ENCODE results near the gene NFKBIA.
"Not testable (repeated sequence)": the region's sequence is repeated elsewhere in the genome, so short reads cannot be mapped to it uniquely, and the experiment has no call there.

NFKBIA gene

DNA sequence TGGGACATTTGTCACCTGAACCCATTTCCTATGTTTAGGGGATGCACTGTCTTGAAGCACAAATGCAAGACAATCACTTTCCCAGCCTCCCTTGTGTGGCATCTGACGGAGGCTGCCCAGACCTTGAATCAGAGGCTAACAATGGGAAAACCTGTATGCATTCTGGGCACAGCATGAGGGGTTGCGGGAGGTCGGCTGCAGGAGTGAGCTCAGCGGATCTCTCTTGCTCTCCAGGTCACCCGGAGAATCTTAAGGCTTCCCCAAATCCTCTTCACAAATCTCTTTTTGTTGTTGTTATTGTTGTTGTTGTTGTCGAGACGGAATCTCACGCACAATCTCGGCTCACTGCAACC is 15.3 kb downstream of the NFKBIA start:
- DNase-seq = no peak

DNA sequence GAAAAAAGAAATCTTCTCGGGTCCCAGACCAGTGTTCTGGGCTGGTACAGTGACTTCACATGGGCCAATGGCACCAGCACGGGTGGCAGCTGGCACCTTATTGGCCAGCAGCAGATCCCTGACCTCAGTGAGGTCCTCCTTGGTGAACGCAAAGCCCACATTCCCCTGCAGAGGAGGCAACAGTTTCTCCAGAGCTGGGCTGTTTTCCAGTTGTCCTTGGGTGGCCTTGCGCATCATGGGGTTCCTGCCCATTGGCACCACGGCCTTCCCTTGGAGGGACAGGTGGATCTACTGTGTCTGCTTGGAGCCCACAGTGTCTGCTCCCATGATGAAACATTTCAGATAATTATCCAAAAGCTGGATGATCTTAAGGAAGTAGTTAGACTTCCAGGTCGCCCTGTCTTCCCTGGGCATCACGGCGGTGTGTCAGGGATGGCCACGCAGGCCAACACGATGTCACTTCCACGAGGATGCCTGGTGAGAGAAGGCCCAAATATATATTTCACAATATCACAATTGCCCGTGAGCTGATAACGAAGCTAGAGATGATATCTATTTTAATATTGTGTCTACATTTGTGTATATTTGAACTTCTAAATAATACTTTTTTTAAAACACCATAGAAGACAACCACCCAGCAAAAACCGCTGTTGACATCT is 15.8 kb downstream of the NFKBIA start:
- DNase-seq = no peak

DNA sequence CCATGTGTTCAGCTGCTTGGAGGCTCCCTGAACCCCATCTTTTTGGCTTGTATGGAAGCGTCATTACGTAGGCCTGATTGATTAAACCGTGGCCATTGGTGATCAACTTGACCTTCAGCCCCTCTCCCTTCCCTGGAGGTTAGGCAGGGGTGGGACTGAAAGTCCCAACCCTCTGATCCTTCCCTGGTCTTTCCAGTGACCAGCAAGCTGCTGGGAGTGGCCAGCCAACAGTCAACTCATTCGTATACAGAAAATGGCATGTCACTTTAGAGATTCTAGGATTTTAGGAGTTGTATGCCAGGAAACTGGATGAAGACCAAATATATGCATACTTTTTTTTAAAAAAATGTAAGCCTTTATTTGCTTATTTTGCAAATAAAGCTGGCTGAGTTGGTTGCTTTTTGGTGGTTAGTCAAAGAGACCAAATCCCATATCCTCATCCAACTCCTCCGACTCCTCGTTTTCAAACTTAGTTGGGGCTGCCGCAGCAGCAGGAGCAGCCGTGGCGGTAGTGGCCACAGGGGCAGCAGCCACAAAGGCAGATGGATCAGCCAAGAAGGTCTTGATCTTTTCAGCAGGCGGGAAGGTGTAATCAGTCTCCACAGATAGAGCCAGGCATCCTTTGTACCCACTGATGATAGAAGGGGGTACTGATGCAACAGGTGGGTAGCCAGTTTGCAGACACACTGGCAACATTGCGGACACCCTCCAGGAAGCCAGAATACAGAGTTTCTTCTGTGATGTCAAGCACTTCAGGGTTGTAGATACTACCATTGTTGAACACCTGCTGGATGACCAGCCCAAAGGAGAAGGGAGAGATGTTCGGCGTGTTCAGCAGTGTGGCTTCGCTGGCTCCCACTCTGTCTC is 16.6 kb downstream of the NFKBIA start:
- no peak for DNase-seq

DNA sequence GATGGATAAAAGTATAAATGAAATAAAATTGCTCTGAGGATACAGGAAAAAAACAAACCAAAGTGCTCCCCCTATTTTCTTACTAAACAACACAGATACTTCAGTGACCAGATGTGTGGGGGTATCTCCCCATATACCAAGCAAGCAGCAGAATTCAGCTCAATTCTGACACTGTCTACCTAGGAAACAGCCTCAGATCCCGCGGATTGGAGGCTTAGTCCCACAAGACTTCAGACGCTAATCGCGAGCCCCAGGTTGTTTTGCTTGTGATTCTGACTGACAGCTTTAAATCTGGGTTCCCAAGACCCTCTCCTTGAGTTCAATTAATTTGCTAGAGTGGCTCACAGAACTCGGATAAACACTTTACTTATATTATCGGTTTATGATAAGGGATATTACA is 17.3 kb downstream of the NFKBIA start:
- no peak for DNase-seq

DNA sequence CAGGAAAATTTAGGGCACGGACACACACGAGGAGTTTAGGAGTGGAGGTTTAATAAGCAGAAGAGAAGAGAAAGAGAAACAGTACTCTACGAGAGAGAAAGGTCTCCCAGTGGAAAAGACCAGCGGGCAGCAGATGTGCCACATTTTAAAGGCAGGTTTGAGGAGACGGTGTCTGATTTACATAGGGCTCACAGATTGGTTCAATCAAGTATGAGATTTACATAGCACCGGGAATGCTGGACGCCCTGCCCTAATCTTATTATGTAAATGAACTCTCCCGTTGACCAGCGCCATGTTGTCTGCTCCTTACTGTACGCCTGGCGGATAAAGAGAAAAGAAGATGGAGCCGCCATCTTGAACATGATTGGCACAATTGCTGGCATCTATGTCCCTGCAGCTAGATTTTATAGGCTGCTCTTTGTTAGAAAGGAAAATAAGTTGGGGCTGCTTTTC is 17.9 kb downstream of the NFKBIA start:
- DNase-seq = peak; percentile 18

DNA sequence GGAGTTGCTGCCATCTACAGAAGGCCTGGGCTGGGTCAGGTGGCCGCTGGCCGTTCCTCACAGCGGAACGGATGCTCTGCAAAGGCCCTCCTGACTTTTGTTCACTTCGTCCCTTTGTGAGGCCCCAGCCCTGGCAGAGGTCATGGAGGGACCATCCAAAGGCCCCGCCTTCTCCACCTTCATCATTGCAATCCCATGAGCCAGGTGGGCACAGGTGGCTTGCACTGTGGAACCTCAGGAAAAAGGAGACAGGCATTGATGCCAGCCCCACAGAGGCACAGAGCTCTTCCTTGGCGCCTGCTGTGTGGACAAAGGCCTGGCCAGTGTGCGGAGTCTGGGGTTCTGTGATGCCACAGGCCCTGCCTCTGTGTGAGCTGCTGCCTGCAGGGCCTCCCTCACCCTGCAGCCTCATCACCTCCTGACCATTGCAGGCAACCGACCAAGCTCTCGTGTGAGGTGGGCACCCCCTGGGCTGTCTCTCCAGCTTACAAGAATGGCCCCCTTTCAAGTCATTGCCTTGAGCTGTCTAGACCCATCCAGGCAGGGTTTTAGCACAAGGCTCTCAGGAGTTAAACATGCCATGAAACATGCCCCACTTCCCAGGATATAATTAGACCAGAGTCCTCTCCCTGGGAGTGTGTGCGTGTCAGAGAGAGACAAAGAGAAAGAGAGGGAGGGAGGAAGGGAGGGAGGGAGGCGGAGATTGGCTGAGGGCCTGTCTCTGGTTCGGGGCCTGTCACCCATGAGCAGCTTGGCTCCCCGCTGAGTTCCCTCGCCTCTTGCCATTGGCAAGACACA is 19.3 kb downstream of the NFKBIA start:
- no peak for DNase-seq

DNA sequence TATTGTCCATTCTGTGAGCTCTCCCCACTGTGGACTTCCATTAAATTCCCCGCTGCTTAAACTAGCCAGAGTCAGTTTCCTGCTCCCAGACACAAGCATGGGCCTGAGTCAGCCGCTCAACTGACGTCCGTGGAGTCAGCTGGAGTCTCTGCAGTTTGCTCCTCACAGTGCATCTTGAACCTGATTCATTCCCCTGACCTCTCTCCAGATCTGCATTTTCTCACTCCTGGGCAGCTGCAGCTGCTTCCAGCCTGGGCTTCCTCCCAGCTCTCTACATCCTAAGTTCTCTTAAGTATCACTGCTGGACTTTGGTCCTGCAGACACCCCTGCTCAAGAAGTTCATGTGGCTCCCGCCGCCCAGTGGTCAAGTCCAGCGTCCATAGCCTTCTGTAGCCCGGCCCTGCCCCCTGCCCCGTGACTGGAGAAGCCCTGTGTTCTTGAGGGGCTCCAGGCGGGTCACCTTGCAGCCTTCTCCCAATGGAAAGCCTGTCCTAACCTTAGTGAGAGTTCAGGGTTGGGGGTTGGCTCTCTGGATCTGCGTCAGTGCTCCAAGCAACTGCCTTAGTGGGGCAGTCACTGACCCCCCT is 20.0 kb downstream of the NFKBIA start:
- no peak for DNase-seq

DNA sequence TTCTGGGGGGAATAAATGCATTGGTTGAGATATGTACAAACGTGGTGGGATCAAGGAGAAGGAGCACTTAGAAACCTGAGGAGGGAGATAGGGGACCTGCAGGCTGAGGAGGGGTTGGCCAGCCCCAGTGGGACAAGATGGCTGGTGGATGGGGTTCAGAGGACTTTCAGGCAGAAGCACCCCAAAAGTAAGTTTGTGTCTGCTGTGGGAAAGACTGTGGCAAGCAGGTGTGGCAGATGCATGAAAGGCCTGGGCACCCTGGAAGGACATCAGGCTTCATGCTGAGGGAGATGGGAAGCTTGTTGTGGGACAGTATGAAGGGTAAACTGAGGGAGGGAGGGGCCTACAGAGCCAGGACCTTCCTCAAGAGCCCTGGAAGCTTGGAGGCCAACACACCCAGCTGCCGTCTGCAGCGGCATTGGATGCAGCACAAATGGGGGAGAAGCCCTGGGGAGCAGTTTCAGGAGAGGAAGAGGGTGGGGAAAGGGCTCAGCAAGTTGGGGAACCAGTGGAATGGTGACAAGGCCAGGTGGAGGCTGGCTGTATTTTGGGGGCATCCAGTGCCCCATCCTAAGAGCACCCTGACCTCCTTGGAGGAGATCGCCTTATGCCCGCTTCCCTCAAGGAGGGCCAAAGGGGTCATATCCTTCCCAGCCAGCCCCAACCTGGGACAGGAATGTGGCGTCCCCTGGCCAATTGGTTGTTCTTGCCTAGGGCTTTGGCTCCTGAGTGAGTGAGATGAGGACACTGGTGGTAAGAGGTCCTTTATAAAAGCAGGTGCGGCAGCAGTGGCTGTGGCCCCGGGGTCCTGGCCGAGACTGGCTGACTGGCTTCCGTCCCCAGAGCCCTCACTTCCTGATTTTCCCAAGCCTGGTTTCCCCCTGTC is 20.7 kb downstream of the NFKBIA start:
- no peak for DNase-seq

DNA sequence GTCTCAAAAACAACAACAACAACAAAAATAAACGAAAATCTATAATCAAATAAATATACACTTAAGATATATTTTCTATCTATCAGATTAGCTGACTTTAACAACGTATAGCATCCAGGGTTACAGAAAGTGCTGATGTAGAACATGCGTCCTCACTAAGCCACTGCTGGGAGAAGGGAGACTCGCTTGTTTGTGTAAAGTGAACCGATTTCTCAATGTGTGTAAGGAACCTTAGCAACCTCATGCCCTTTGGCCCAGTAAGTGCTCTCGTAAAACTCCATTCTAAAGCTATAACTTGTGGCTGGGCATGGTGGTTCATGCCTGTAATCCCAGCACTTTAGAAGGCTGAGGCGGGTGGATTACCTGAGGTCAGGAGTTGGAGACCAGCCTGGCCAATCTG is 23.8 kb downstream of the NFKBIA start:
- no peak for DNase-seq

DNA sequence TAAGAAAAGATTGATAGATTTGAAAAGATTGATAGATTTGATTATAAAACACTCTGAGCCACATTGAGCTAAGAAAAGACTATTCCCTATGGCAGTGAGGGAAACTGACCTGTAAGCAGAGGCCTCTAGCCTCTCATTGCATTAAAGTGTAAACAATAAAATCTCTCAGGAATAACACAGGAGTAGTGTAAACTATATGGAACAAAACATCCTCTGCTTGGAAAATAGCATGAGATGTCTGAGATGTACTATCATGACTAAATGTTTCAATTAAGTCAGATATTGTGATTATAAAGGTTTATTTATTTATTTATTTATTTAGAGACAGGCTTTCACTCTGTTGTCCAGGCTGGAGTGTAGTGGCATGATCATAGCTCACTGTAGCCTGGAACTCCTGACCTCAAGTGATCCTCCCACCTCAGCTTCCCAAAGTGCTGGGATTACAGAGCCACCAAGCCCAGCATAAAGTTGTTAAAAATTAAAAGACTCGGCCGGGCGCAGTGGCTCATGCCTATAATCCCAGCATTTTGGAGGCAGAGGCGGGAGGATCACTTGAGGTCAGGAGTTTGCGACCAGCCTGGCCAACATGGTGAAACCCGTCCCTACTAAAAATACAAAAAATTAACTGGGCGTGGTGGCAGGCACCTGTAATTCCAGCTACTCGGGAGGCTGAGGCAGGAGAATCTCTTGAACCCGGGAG is 25.2 kb downstream of the NFKBIA start:
- DNase-seq = not testable (repeated sequence)

DNA sequence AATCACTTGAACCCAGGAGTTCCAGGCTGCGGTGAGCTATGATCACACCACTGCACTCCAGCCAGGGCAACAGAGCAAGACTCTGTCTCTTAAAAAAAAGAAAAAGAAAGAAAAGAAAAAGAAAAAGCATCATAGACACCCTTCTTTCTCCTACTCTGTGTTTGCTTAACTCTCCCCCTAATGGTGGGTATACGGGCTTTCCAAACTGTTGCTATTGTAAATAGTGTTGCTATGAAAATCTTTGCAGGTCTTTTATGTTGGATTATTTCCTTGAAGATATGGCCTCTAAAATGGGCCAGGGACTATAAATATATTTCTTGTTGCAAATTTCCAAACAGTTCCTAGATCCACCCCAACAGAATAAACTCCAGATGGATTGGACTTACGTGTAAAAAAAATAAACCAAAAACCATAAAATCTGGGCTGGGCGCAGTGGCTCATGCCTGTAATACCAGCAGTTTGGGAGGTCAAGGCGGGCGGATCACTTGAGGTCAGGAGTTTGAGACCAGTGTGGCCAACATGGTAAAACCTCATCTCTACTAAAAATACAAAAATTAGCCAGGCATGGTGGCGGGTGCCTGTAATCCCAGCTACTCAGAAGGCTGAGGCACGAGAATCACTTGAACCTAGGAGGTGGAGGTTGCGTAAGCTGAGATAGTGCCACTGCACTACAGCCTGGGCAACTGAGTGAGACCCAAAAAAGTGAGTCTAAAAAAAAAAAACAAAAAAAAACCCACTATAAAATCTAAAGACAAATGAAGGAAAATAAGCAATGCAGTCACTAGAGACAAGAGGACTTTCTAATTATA is 25.9 kb downstream of the NFKBIA start:
- DNase-seq = no peak

DNA sequence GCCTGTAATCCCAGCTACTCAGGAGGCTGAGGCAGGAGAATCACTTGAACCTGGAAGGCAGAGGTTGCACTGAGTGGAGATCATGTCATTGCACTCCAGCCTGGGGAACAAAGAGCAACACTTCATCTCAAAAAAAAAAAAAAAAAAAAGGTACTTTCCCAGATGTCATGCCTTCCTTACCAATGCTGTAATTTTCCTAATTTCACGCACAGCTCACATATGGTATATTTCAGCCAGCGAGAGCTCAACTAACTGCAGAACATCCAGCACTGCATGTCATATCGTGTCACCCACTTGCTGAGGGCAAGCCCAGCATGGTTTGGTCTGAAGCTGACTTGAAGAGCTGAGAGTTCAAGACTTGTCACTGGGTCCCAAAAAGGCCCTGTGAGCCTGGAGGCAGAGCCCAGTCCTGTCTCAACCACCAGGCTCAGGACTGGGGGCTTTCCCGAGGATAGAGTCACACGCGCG is 29.0 kb downstream of the NFKBIA start:
- no peak for DNase-seq

DNA sequence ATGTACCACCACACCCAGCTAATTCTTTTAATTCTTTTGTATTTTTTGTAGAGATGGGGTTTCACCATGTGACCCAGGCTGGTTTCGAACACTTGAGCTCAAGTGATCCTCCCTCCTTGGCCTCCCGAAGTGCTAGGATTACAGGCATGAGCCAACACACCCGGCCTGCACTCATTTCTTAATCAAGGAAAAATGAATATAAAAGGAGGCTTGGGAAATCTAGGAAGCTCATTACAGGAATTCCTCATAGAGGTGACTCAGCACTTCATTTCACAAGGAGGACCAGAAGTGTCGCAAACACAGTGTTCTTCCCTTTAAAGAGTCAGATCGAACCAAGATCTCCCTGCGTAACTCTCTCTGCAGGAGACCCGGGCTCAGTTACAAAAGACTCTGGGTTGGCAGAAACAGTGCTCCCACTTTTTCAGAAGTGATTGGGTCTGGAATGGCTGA is 30.3 kb downstream of the NFKBIA start:
- no peak for DNase-seq

DNA sequence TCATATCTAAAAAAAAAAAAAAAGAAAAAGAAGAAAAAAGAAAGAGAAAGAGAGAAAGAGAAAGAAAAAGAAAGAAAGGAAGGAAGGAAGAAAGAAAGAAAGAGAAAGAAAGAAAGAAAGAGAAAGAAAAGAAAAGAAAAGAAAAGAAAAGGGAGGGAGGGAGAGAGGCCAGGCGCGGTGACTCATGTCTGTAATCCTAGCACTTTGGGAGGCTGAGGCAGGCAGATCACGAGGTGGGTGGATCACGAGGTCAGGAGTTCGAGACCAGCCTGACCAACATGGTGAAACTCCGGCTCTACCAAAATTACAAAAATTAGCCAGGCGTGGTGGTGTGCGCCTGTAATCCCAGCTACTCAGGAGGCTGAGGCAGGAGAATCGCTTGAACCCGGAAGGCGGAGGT is 31.3 kb downstream of the NFKBIA start:
- DNase-seq = not testable (repeated sequence)

DNA sequence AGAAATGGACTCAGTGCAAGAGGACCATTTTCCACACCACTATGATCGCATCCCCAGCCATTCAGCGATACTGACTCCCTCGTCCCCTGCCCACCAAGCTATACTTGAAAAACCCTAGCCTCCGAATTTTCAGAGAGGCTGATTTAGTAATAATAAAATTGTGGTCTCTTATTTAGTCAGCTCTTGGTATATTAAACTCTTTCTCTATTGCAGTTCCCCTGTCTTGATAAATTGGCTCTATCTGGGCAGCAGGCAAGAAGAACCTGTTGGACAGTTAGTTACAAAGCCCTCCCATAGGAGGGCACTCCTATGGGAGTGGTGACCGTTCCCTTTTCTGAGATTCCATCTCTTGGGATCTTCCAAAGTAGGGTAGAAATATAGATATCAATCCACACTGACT is 33.6 kb downstream of the NFKBIA start:
- DNase-seq = no peak

DNA sequence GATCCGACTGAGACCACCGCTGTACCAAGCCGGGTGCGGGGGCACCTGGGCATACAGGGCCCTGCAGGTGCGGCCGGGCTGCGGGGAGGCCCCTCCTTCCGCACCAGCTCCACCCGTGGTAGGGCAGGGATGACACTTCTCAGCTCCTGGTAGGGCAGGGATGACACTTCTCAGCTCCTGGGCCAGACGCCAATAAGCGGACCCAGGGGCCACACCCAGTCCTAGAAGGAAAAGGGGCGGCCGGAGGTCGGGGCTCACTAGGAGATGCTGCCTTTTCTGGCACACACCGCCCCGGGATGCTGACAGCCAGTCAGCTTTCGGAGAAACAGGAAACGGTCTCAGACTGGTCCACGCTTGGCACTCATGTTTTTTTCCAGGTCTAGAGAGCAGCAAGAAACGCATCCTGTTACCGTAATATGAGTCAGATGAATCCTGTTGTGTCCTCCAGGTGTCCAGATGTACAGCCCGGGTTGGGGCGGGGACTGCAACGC is 34.8 kb downstream of the NFKBIA start:
- DNase-seq = no peak

DNA sequence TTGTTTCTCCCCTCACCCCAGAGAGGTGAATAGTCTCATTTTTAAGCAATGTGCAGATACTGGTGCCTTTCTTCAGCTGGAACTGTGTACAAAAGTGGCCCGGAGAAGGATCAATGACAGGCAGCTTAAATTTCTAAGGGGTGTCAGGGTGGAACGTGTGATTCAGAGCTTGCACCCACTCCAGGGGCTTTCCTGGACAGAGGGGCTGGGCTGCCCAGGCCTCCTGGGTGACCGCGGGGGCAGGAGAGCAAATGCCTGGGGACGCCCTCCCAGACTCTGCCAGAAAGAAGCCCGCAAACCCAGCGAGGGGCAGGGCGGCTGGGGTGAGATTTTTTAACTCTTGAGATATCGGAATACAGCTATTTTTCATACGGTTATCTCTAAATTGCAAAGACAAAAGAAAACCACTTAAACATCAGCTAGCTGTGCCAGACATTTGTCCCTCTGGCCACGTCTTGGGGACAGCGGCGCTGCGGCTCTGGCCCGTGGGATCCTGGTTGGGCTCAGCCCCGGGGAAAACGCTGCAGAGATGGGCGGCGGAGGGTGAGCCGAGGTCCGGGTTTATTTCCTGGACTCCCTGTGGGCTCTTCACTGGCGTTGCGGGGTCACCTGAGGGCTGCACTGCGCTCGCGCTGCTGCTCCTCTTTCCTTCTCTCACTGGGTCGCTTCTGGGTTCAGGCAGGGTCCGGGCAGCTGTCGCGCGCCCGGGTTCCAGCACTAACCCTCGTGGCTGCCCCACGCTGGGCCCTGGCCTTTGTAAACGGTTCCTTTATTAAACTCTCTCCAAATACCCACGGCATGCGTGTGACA is 35.8 kb downstream of the NFKBIA start:
- DNase-seq = no peak

DNA sequence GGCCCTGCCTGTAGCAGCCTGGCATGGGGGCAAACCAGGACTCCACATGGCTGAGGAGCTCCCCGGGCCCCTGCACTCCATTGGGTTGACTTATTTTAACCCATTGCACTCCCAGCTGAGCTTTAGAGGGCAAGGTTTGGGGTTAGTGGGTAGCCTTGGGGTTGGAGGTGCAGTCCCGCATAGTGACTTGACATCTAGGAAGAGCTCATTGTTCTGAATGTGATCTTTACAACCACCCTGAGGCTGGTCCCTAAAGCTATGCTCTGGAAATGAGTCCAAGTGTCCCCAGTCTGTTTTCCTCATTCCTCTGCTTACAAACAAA is 36.4 kb downstream of the NFKBIA start:
- DNase-seq = no peak

DNA sequence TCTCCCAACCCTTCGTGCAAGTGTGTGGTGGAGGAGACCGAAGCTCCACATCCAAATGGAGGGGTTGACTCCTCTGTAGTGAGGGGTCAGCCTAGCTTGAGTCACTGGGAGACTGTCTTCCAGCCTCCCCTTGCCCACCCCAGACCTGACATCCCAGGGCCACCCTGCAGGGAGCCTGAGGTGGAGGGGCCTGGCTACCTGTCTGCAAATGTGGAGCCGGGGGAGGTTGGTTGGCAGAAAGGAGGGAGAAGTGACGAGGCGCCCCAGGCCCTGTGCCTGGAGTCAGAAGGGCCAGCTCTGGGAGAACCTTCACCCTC is 37.5 kb downstream of the NFKBIA start:
- no peak for DNase-seq

DNA sequence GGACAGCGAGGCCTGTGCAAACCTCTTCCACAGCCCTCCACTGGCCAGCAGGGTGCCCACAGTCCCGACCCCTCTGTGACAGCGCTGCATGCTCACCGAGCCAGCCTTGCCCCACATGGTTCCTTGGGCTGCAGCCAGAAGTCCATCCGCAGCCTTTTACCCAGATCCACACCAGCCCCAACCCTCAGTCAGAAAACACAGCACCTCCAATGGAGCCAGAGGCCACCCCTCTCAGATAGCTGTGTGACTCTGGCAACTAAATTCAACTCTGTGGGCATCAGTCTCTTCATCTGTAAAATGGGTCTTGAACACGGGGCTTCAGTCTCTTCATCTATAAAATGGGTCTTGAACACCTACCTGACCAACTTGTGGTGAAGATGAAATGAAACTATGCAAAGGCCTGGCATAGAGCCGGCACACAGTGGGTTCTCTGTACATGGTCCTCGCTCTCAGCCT is 38.0 kb downstream of the NFKBIA start:
- DNase-seq = no peak
